Fibroblast of skin of abdomen (primary cell): ENCODE data around the gene IQSEC2.

Experiments
- DNase-seq: peaks from one replicate; pipeline ENCODE4 v3.0.0-alpha.2; 2013

IQSEC2 gene

DNA sequence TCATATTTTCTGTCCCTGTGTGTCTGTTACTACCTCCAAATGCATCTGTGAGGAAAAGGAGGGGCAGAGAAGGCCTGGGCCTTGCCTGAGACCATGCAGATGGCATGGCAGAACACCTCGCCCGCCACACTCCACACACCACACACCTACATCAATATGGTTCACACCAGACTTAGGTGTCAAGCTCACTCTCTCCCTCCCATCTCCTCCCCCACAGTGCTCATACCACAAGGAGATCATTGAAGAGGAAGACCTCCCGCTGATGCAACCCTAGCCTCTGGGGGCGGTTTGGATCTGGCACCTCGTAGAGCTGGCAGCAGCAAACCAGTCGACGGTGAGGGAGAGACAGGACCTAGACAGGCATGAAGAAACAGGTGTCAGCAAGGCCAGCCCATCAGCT, 39.8 kb downstream of the IQSEC2 start:
- DNase-seq, result no peak

DNA sequence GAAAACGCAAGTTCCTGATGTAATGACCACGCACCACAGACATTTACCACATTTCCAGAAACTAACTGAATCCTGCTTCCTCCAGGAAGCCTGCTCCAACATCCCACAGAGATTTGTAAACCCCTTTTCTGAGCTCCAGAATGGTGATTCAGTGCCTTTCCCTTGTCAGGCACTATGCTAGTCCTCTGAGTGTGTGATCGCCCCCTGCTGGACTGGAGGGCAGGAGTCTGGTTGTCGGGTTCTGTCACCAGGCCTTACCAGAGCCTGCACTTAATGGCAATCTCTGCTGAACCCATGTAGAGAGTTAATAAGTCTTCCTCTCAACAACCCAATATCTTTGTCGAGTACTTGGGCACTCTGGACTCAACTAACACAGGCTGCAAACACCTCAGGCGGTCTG, 41.9 kb downstream of the IQSEC2 start:
- no peak for DNase-seq

DNA sequence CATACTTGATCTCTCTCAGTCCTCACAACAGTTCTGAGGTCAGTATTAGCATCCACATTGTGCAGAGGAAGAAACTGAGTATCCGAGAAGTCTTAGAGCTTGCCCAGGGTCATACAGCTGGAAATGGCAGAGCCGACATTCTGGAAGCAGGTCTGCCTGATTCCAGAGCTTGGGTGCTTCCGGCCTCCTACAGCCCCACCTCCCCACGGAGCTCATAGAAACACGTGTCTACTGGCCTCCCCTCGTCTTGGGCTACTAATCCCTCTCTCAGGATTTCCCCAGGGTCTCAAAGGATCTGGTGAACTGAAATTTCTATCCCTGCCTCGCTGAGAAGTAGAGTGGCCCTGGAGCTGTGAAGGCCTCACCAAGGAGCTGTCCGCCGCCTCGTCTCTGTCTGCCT, 44.3 kb downstream of the IQSEC2 start:
- no peak for DNase-seq

DNA sequence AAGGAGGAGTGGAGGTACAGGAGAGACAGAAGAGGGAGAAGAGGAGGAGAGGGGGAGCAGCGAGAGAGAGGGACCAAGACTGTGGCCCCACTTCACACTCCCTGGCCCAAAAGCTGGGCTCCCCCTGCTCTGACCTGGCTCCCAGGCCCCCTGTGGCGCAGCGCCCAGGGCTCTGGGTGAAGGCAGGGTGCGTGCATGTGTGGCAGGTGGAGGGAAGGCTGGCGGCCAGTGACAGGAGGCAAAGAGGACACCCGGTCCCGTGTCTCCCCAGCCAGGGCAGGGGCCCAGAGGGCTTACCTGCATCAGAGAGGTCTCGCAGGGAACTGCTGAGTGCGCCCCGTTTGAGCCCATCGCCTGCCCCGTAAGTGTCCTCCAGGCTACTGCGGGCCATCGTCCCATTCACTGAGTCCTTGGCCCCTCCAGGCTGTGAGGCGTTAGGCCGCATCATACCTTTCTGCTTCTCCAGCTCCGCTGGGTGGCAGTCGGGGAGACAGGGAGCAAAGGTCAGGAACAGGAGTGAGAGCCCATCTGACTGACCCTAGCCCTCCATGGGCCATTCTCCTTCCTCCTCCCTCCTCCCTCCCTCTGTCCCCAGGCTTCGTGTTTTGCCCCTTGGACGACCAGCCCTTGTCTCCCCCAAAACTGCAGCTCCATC, 45.2 kb downstream of the IQSEC2 start:
- DNase-seq, result no peak

- no peak for DNase-seq
Observed at GRCh38 chrX:53235566-53235965, 45.8 kb downstream of the IQSEC2 start.

DNA sequence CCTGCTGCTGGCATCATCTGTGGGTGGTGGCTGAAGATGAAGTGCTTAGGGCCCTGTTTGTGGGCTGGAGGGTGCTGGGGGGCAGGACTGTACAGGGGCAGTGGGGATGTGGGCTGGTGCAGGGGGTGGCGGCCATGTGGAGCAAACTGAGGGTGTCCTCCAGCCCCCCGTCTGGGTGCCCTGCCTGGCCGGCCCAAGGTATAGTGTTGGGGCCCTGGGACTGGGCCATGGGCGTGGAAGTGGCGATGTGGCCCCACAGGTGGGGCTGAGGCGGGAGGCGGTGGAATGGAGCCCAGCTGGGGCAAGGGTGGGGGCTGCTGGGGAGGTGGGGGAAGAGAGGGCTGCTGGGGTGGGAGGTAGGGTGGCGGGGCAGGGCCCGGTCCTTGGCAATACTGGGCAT, 46.9 kb downstream of the IQSEC2 start:
- DNase-seq, result no peak

DNA sequence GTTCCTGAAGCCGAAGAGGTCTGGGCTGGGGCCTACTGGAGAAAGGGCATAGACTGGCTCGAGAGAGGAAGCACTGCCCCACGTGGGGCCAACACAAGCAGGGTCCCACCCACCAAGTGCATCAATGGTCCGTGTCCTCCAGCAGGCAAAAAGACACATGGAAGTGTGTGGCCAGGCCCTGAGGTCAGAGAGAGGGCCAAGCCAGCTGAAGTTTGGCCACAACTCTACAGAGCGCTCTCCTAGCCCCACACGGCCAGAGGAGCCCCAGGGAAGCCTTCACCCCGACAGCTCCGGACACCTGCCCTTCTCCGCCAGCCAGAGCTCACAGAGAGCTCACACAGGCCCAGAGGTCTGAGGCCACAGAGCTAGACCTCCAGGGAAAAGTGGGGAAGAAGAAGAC, 47.8 kb downstream of the IQSEC2 start:
- no peak for DNase-seq

DNA sequence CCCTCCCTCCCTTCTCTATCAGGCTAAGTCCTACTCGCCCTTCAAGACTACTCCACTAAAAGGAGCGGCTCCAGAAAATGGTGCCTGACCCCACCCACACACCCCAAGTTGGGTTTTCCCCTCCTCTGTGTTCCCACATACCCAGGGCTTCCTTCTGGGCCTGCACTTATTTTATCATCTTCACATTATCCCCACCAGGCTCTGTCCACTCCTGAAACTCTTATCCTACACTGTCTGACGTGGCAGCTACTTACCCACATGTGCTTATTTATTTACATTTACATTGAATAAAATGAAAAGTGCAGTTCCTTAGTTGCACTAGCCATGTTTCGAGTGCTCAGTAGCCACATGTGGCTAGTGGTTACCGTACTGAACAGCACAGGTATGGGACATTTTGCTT, 51.3 kb downstream of the IQSEC2 start:
- DNase-seq, result no peak

- DNase-seq, result no peak
Observed at GRCh38 chrX:53227224-53227765, 54.1 kb downstream of the IQSEC2 start.

- DNase-seq, result peak; percentile 90
Observed at GRCh38 chrX:53224860-53225797, 56.3 kb downstream of the IQSEC2 start, which contains the start of gene KDM5C. Gene KDM5C, minus strand, starts transcription at chrX:53225207. Its CDS starts 318 bp downstream, at chrX:53224889.

DNA sequence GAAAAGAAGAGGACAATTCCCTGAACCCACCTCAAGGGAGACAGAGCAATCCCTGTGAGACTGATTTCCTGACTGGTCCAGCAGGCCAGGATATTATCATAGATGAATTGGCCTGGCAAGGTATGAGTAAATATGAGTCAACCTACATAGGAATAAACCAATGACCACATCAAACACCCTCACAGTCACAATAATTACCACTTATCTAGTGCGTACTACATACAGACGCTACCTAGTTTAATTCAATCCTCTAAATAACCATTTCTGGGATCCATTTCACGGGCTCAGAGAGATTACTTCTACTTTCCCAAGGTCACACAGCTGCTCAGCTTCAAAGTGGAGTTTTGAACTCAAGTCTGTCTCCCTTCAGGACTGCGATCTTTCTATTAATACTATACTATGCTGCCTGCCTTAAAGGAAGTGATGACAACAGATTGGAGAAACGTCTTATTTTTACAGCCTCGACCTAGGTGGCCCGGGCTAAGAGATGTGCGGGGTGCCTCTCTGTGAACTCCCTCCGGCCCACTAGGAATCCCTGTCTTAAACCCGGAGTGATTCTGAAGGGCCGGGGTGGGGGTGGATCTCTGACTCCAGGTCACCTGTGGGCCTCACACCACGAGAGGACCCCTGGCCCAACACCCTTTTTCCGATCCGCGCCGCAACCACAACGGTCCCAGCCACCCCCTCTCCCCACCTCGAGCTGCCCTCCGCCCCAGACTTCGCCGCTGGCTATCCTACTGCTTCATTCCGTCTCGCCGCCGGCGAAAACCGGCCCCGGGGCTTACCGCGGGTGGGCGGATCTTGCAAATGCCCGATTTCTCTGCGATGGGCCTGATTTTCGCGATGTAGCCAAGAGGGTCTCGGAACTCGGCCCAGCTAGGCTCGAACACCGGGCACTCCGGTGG, 57.2 kb downstream of the IQSEC2 start:
- peak; percentile 39 for DNase-seq

- DNase-seq, result no peak
Observed at GRCh38 chrX:53223068-53223693, 58.2 kb downstream of the IQSEC2 start.
